Fibroblast of villous mesenchyme (primary cell): ENCODE measurements around the gene PACS2. TPM values are rescaled to one million over a fixed set of nuclear protein-coding genes. Genes with fewer than 3 reads are reported as not detected.

Experiments used
- DNase-seq: peaks from one replicate; pipeline ENCODE4 v3.0.0-alpha.2; 2010; ENCODE audit warnings: low read depth
- H3K4me3 ChIP-seq: 2 replicates; pipeline ENCODE4 v1.5.1; 2011; ENCODE audit warnings: low read depth, mild to moderate bottlenecking, low read length
- total RNA-seq: library from RNA; depleted of rRNA; stranded (reverse); fragments of >200 nt; gene quantifications from 2 replicates; pipeline ENCODE4 v1.2.3, GENCODE V29; 2012
- TF ChIP-seq, protein P1 (sequence below): IDR thresholded peaks from 2 replicates; pipeline ENCODE4 v1.5.1; 2012; ENCODE audit warnings: low read depth, mild to moderate bottlenecking, low read length; ENCODE audit not compliant: insufficient read depth

The PACS2 gene
- total RNA-seq, 1 donor: 35.0 TPM

DNA sequence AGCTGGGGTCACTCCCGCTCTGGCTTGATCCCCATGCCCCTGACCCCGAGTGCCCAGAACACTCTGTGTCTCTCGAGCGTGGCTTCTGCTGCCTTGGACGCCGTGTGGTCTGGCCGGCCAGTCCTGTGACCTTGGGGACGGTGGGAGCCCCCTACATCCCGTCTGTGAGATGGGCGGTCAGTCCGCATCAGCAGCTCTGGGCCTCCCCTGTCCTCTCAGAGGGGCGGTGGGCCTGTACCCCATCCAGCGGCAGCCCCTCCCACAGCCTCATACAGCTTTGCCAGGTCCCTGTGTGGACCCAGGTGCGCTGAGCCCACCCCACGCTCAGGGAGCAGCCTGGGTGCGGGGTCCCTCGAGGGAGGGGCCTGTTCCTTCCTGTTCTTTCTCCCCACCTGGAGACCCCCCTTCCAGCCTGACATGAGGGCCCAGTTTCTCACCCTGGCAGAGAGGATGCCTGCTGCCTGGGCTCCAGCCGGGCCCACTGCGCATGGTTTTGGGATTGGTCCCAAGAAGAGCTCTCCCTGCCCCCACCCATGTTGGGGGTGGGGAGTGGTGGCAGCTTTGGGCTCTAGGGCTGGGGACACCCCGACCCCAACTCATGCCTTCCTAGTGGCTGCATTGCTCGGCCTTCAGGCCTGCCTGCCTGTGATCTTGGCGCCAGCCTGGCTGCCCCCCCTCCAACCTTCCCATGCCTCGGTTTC lies 106.6 kb downstream of the PACS2 start:
- TF ChIP-seq, protein P1, sequence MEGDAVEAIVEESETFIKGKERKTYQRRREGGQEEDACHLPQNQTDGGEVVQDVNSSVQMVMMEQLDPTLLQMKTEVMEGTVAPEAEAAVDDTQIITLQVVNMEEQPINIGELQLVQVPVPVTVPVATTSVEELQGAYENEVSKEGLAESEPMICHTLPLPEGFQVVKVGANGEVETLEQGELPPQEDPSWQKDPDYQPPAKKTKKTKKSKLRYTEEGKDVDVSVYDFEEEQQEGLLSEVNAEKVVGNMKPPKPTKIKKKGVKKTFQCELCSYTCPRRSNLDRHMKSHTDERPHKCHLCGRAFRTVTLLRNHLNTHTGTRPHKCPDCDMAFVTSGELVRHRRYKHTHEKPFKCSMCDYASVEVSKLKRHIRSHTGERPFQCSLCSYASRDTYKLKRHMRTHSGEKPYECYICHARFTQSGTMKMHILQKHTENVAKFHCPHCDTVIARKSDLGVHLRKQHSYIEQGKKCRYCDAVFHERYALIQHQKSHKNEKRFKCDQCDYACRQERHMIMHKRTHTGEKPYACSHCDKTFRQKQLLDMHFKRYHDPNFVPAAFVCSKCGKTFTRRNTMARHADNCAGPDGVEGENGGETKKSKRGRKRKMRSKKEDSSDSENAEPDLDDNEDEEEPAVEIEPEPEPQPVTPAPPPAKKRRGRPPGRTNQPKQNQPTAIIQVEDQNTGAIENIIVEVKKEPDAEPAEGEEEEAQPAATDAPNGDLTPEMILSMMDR: no peak
- H3K4me3 ChIP-seq: peak overlapping the region; percentile 79
- DNase-seq: no peak

DNA sequence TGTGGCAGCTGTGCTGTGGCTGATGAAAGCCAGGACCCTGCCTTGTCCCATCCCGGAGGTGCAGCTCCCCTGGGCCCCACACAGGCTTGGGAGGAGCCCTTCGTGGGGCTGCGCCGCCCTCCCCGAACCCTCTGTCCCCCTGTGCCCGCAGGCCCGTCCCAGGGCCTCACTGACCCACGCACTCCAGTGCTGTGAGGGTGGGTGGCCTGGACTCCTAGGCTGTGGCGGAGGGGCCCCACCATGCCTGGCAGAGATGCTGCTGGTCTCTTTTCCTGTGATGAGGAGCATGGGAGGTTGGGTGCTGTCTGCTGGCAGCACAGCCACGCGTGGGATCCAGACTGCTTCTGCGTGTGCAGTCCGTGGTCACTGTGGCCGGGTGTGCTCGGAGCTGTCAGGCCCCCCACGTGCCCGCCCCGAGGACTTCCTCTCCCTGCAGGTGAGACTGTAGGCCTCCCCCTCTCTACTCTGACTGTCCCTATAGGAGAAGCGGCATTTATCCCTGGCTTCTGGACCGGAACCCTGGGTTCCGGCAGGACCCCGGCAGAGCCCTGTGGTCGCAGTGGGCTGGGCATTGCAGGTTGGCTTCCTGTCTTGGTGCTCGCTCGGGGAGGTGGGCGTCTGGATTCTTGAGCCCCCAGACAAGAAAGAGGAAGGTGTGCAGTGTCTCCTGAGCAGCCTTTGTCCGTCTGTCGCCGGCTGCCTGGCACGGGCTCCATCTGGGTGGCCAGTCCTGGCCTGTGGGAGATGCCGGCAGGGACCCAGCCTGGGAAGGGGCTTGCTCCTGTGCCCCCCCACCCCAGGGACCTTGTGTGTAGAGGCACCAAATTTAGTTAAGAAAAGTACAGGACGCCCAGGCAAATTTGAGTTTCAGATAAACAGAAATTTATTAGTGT lies 107.4 kb downstream of the PACS2 start:
- TF ChIP-seq, protein P1: no peak
- H3K4me3 ChIP-seq: peak overlapping the region; percentile 79
- no peak for DNase-seq

GRCh38 chr14:105422695-105423487 lies 108.3 kb downstream of the PACS2 start:
- H3K4me3 ChIP-seq: no peak overlapping the region
- DNase-seq: no peak
- TF ChIP-seq, protein P1: no peak

GRCh38 chr14:105423488-105424195 lies 109.1 kb downstream of the PACS2 start:
- H3K4me3 ChIP-seq: no peak overlapping the region
- TF ChIP-seq, protein P1: no peak
- DNase-seq: no peak

GRCh38 chr14:105424861-105425260 lies 110.3 kb downstream of the PACS2 start:
- no peak overlapping the region for H3K4me3 ChIP-seq
- DNase-seq: no peak
- TF ChIP-seq, protein P1: no peak

DNA sequence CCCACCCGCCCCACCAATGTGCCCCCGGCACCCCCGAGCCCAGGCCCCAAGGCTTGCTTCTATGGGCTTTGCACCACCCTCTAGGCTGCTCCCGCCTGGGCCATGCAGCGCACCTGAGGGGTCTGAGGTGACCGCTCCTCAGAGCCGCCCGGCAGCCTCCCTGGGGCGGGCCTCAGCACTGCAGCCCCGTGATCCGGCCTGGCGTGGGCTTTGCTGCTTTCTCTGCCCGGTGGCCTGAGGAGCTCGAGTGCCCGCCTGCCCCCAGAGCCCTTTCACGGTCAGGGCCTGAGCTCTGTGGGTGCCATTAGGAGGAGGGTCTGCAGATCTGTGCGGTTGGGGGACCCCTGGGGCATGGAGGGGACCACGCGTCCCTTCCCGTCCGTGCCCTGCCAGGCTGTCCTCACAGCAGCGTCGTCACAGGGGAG lies 111.3 kb downstream of the PACS2 start:
- H3K4me3 ChIP-seq: no peak overlapping the region
- no peak for DNase-seq
- TF ChIP-seq, protein P1: no peak
